RCC 7860 (cell line): ENCODE measurements around the gene ASL.
"Not testable (repeated sequence)": the region's sequence is repeated elsewhere in the genome, so short reads cannot be mapped to it uniquely, and the experiment has no call there.

Experiments
- DNase-seq: peaks from one replicate; pipeline ENCODE4 v3.0.0-alpha.2; 2015; ENCODE audit warnings: low spot score
- FAIRE-seq: peaks from 2 replicates; lab custom pipeline; 2012; peaks lifted over from hg19 to GRCh38; lab: Jason Lieb, UNC

Gene ASL

GRCh38 chr7:66116680-66117420 lies 41.2 kb downstream of the ASL start:
- not testable (repeated sequence) for DNase-seq, FAIRE-seq

GRCh38 chr7:66118603-66119002 lies 43.0 kb downstream of the ASL start:
- FAIRE-seq (no peak), DNase-seq (no peak)

- FAIRE-seq (no peak), DNase-seq (no peak)
Observed at GRCh38 chr7:66119245-66119850, 43.7 kb downstream of the ASL start.

GRCh38 chr7:66123175-66123528 lies 47.5 kb downstream of the ASL start:
- FAIRE-seq (no peak), DNase-seq (no peak)

GRCh38 chr7:66124569-66124861 lies 48.9 kb downstream of the ASL start:
- FAIRE-seq, DNase-seq: not testable (repeated sequence)

GRCh38 chr7:66125052-66125694 lies 49.6 kb downstream of the ASL start:
- DNase-seq: no peak

GRCh38 chr7:66125781-66126352 lies 50.2 kb downstream of the ASL start:
- DNase-seq, FAIRE-seq: not testable (repeated sequence)

More at GRCh38 chr7:66125052-66125694, 49.6 kb downstream of the ASL start:
- no peak for FAIRE-seq

- not testable (repeated sequence) for DNase-seq, FAIRE-seq
Observed at GRCh38 chr7:66127172-66127571, 51.6 kb downstream of the ASL start.

- peak; percentile 30 for DNase-seq
Observed at GRCh38 chr7:66138994-66139752, 63.6 kb downstream of the ASL start.

GRCh38 chr7:66140924-66141323 lies 65.3 kb downstream of the ASL start:
- DNase-seq (no peak), FAIRE-seq (no peak)

More at GRCh38 chr7:66138994-66139752, 63.6 kb downstream of the ASL start:
- FAIRE-seq: peak; percentile 45

- no peak for FAIRE-seq
- no peak for DNase-seq
Observed at GRCh38 chr7:66142334-66142733, 66.7 kb downstream of the ASL start.

- FAIRE-seq (no peak), DNase-seq (no peak)
Observed at GRCh38 chr7:66142996-66143395, 67.4 kb downstream of the ASL start.
